Kidney capillary endothelial cell (primary cell): Measurements from ENCODE around the gene LRFN2.

Experiments used
- DNase-seq: peaks from one replicate; pipeline ENCODE4 v3.0.0-alpha.2; 2018; ENCODE audit warnings: low spot score

Gene LRFN2

DNA sequence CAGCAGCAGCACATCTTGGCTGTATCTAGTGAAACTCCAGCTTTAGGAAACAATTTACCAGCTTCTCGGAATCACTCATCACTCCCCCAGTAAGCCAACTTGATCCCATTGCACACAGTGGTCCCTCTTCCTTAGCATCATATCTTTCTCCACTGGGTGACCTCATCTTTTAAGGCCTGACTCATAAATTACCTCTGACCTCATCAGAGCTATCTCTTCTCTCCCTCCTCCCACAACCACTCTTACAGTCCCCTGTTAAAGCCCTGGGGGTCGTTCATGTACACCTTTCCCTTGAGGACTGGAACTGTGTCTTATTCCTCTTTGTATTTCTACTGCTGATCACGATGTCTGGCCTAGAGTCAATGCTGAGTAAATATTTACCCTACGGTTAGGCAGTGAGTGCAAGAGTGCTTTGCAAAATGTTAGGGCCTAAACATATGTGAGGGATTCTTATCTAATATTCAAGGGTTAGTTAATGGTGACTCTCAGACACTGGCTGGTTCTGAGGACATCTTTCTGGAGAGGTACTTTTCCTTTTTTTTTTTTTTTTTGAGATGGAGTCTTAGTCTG lies 187.2 kb downstream of the LRFN2 start:
- no peak for DNase-seq

DNA sequence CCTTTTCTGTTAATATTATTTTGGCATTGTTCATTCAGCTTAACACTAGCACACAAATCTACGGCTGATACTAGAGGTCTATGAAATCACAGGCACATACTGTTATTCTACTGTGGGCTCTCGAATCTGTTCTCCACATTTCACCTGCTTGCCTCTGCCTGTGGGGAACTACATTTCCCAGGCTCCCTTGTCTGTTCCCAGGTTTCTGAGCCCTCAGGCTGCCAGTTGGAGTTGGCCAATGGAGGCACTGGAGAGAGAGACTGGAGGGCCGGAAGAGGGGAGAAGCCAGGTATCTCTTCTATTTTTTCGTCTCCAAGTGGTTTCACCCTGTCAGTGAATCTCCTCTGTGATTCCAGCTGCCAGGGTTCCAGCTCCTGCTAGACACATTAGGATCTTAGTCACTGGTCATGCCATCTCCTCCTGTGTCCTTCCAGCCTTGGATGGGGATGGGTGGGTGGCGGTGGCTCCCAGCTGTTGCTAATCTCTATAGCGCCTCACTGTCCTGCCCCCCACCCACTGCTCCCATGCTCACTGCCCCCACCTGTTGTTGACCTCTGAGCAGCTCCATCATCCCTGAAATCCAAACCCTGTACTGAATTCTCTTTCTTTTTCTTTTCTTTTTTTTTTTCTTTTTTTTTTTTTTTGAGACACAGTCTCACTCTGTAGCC lies 188.2 kb downstream of the LRFN2 start:
- no peak for DNase-seq

DNA sequence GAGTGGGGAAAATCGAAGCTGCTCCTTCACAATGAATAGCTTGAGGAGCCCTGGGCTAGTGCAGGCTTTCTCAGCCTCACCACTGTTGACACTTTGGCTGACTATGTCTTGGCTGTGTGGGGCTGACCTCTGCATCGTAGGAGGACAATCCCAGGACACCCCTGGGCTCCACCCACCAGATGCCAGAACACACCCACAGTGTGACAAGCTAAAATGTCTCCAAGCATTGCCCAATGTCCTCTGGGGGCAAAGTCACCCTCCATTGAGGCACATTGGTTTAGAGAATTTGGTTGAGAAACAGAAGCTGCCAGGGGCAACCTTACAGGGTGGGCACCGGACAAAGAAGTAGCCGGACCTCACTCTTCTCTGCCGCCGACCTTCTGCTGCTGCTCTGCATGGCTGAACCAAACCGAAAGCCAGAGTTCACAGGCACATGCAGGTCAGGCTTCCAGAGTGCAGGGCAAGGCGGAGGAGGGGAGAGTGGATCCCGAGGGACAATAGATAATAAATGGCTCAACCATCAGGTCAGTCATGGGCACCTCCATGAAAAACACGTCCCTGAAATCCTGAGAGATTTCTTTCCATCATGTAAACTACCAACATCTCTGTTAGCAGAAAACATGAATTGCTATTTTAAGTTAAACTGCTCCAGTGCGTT lies 189.0 kb downstream of the LRFN2 start:
- no peak for DNase-seq

DNA sequence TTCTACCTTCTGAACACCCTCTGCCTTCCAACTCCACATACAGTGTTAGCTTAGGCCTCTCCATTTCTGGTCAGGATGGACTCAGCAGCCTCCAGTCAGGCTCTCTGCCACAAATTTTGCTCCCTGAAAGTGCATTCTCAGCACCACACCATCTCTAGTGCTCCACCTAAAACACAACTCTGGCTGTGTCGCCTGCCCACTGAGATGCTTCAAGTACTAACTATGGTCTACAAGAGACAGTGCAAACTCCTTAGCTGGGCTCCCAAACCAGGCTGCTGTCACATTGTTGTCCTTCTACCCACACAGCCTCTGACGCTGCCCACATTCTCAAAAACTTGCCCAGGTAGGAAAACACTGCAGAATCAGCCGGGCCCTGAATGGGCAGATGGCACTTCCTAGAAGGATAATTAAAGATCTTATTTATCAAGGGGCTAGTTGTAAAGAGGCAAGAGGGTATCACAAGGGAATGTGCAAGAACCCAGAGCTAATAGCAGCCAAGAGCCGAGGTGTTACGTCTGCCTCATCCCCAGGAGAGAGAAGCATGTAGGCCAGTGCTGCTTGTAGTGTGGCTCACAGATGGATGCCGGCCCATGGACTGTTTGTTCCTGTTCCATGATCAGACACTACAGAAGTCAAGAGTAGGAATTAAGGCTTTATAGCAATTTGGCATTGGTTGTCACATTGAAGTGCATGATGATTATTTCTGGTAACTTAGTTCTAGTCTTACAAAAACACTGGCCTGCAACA lies 189.7 kb downstream of the LRFN2 start:
- no peak for DNase-seq

DNA sequence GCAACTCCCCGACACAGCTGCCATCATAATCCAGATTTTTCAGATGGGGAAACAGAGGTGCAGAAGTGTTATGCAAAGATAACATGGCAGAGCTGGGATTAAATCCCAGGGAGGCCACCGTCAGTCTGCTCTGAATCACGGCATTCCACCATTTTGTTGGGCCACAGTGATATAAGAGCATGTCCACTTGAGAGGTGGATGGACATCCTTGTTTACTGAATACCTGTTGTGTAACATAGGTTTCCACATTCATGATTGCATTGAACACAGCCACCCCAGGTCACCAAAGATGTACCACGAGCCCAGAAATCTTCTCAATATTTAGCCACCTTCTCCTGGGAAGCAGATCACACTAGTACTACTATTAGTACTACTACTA lies 191.5 kb downstream of the LRFN2 start:
- no peak for DNase-seq

DNA sequence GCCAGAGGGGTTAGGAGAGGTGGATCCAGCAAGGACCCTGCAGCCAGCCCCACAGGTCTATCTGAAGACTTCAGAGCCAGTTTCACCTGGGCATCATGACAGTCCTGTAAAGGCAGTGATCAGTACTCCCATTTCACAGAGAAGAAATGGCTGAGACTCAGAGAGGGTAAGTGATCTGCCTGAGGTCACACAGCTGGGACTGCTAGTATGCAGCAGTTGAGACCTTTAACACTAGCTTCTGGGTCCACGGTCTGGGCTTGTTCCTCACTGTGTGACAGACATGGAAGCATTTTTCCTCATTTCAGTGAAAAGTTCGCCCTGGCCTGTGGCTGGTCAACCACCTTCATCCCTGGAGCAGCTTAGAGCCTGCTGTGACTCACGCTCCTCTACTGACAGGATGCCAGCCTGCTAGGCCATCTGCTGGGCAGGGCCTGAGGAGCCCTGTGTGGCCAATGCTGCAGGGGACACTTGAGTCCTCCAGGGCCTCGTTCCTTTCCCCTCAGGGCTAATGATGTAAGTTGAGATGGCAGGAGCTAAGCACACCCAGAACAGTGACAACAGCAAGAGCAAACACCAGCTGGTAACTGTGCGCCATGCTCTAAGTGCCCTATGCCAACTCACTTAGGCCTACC lies 192.0 kb downstream of the LRFN2 start:
- no peak for DNase-seq

DNA sequence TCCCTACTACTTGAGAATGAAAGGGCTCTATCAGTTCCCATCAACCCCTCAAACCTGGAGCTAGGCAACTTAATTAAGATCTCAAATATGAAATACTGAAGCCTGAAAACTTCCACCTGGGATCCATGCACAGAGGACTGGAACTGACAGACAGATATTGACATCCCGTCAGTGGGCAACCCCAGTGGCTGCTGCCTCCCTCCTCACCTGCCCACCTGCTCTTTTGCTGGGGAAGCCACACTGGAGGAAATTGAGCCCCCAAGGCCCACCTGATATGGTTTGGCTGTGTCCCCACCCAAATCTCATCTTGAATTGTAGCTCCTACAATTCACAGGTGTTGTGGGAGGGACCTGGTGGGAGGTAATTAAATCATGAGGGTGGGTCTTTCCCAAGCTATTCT lies 192.8 kb downstream of the LRFN2 start:
- DNase-seq: no peak

DNA sequence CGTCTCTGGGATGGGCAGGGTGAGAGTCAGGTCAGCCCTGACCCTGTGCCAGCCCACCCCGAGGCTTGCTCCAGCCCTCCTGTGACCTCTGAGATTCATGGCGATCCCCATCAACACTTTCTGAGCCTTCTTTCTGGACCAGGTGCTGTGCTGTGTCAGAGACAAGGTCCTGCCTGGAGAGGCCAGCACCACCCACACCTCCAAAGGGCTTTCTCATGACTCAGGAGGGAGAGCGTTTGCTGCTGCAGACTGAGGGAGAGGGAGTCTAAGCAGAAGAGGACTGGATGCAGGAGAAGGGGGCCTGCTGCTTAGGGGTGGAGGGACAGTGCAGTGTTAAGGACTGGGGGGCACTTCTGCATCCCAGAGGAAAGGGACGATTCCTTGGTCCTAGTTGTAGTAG lies 193.5 kb downstream of the LRFN2 start:
- DNase-seq: no peak

DNA sequence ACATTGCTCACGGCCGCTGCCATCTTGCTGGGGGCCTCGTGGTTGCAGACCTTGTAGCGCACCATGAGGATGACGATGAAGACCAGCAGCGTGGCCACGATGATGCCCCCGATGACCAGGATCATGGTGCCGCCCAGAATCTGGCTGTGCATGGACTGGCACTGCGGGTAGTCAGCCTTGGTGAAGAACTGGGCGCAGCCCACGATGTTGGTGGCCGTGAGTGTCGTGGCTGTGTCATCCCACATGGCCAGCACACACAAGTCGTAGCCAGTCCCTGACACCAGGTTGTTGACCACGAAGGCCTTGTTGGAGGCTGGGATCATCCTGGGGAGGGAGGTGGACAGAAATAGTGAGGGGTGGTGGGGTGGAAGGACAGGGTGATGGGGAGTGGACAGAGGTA lies 194.6 kb downstream of the LRFN2 start:
- DNase-seq: no peak

DNA sequence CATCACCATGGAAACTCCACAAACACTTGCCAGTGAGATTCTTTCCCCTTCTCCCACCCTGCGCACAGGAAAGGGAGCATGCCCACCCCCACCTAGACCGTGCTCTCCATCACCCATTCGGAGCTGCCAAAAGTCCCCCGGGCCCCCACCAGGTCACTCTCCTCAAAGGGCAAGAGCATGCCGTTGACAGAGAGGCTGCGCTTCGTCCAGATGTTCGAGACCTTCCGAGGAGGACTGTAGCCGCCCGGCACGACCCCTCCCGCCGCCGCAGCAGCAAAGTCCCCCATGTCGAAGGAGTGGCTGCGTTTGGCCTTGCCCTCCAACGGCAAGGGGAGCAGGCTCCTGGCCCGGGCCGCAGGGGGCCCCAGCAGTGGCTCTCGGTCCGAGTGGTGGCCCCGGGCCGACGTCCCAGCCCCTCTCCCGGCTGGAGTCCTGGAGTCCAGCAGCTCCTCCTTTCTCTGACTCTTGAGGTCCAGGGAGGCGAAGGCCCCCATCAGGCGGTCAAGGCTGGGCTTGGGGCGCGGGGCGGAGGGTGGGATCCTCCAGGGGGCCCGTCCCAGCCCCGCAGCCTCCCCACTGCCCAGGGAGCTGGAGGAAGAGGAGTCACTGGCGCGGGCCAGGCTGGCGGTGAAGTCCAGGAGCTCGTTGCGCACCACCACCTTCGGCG lies 195.2 kb downstream of the LRFN2 start:
- no peak for DNase-seq

DNA sequence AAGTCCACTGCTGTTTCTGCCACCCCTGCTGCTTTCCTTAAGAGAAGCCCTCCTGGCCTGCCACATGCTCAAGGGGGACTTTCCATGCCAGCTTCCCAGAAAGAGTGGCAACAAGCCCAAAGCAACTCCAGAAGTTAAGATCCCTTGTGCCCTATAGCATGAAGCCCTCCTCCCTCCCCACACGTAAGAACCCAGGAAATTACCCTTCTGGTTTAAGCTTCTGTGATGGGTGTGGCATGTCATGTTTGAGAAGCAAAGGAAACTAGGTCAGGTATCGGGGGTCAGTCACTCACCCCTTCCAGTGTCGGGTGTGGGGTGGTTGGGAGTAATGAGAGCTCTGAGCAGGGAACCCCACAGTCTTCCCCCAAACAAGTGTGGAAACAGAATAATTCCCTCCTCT lies 196.1 kb downstream of the LRFN2 start:
- no peak for DNase-seq

DNA sequence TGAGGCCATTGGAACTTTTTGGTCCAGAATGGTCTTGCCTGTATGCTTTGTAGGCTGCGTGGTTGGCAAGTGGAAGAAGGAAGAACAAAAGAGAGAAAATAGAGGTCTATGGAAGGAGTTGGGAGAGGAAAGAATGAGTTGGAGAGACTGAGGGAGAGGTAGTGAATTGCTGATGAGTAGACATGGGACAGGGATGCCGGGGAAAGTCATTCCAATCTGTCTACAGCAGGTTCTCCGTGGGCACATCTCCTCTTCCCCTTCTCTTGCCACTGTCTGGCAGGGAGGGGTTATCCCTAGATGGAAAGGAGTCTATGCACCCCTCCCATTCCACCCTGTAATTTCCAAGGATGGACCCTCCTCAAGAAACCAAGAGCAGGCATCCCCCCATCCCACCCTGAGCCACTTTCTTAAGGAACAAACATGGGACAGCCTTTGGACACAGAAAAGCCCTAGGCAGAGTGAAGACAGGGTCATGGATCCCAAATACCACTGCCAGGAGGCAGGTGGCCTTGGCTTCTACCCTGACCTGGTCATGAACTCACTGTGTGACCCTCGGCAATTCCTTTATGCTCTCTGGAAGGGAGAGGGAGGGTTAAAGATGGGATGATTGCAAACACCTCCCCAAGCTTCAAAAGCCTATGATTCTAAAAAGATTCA lies 196.9 kb downstream of the LRFN2 start:
- no peak for DNase-seq

DNA sequence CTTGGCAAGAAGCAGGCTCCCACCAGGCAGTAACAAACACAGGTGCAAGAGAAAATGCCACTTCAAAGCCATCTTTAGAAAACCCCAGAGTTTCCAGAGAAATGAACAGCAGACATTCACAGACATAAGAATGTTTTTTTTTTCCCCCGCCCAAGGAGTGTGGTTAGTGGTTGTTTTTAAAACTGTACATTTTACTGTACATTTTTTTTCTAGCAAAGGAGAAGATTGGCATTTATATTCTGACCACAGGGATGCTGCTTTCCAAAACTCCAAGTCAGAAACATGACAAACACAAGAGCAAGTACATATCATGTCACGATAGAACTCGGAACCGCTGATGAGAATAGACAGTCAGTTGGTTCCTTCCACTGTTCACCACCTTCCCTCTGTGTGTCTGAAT lies 197.9 kb downstream of the LRFN2 start:
- no peak for DNase-seq

DNA sequence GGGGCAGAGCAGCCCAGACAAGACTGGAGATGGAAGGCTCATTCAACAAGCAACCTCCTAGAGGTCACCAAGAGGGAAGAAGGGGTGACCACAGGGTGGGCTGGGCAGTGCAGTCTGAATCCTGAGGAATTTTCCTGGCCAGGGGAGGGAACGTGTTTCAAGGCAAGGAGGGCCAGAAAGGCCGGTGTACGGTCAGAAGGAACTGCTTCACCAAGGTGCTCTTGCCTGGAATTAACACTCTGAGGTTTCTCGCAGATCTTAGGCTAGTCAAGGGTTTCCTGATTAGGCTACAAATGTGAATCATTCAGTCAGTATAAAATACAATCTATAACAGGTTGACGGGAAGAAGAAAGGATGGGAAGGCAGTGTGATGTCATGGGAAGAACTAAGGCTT lies 199.3 kb downstream of the LRFN2 start:
- DNase-seq: no peak

DNA sequence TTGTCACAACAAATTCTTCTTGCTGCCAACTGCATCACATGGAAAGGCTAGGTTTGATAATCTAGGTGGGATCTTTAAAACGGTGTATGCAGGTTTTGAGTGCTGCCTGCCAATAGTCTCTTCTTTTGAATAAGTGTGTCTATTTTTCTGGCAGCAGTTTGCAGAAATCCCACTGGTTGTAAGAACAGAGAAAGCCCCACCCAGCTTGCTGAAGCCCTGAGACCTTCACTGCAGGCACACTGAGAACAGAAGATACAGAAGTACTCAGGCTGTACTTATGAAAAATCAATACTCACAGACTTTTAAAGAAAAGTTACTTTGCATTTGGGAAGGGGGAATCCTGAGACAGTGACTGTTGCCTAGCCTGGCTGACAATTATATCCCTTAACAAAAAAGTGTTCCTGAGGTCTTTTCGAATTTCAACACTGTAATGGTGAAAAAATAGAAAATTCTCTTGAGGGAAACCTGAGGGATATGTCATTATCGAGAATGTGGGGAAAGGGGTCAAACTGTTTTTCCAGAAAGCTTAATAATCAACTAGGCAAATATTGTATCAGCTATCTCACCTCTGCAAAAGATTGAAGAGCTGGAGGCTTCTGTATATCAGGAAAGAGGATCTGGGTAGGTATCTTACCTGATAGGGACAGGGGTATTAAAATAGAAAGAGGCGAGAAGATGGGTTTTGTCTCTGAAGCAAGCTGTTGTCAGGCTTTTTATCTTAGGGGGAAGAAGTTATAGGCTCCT lies 199.9 kb downstream of the LRFN2 start:
- DNase-seq: no peak

DNA sequence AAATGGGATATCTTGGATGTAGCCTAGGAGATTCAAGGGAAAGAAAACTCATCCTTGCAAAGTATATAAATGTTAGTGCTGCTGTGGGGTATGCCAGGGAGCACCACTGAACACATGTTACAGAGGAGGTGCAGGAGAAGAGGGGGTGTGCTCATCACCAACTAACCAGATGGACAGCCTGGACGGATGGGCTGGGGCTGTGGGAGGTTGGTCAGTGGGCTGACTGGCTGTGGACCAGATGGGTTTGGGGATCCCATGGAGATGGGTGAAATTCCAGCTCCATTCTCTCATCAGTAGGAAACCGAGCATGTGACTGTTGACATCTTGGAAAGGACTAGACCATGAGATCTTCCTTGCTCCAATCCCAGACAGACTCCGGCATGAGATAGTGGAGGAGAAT lies 201.0 kb downstream of the LRFN2 start:
- DNase-seq: no peak

DNA sequence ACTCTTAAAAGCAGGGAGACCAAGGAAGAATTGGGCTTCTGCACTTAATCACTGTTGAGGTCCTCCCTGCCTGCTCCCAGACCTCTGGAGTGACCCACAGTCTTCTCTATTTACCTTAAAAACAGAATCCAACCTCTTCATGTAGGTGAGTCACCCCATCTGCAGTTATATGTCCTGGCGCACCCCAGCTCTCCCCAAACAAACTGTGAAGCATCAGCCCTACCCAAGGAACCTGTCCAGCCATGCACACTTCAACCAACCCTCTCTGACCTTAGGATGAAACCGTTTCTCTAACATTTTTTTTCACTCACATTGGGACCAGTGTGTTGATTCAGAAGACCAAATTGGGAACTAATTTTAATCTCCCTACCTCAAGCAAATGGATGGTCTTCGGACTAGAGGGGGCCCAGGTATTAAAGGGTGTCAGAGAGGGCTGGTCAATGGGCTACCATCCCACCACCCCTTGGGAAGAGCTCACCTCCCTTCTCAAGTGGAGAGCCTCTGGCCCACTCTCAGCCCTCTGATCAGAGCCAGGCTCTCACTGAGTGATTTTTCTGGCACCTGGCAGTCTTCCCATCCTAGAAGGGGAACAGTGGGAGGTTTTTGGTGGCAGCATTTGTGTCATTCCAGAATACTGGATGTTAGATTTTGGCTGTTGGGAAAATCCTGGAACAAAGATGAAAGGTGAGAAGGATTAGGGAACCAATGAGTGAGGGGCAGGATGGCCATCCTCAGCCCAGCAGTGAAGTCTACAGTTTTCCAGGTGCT lies 203.6 kb downstream of the LRFN2 start:
- no peak for DNase-seq

DNA sequence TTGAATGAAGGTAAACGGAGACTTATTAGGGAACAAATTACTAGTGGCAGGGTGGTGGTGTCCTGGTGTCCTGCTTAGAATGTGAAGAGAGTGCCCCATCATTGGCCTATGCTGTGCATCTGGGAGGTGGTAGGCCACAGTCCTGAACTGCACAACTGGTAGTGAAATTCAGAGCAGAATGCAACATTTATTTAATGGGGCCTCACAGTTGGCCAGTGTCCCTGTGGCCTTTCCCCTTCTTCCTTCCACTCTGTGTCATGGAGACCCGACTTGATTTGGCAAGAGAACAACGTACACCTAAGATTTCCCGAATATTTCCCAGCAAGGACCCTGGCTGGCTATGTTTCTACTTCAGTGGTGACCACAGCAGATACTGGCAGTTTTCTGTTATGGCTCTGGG lies 206.9 kb downstream of the LRFN2 start:
- no peak for DNase-seq

DNA sequence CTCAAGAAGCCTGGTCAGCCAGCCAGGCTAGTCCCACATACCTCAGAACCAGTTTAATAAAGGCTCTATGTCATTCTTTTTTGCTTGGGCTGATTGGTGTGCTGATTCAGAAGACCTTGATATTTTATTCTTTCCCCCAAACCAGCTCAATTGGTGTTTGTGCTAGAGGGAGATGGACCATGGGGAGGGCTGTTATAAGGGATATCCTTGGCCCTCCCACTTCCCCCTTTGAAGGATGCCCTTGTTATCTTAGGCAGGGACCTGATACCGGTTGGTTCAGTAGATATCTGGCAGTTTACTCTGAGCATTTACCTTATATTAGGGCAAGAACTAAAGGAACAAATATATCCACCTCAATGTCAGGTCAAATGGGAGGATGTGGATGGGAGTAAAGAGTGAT lies 207.4 kb downstream of the LRFN2 start:
- no peak for DNase-seq

DNA sequence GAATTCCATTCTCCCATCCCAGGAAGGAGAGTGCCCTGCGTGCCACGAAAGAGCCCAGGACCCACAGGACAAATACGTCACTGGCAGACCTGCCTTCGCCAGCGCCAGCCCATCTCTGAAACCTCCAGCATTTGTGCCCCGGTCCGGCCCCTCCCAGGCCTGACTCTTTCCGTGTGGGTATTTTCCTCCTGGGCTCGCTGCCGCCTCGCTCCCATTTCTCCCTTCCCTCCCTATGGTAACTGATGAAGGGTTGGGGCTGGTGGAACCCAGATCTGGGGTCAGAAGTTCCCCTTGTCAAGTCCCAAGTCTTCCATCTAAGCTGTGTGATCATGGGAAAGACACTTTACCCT lies 208.5 kb downstream of the LRFN2 start:
- no peak for DNase-seq
